ENCODE measurements around the gene PTPRG.

Gene PTPRG

DNA sequence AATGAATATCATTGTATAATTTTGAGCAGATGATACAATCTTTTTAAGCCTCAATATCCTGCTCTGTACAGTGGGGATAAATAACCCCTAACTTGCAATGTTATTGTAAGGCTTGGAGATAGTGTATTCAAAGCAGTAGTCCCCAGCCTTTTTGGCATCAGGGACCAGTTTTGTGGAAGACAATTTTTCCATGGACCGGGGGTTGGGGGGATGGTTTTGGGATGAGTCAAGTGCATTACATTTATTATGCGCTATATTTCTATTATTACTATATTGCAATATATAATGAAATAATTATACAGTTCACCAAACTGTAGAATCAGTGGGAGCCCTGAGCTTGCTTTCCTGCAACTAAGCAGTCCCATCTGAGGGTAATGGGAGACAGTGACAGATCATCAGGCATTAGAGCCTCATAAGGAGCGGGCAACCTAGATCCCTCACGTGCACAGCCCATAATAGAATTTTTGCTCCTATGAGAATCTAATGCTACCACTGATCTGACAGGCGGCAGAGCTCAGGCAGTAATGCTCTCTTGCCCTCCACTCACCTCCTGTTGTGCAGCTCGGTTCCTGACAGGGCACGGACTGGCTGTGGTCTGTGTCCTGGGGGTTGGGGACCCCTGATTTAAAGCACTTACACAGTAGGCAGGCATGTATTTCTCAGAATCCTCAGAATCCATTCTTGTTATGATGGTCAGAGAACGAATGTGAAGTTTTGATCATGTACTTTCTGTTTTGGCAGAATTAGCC lies 102.2 kb downstream of the PTPRG start:
- DNase-seq = no peak

DNA sequence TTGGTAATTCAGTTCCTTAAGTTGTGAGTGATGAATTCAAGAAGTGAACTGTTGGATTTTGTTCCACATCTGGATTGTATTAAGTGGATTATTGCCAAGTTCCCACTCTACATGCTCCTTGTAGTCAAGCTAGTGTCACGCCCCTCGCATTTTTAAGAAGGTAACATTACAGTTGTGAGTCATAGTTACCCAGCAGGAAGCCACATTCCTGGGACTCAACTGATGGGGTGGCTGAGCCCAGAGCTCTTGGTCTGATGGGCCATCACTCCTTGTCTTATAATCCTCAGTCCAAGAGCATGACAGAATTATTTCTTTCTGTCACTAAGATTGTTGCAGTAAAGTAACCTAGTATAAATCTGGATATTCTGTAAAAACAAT lies 102.7 kb downstream of the PTPRG start:
- DNase-seq = no peak

DNA sequence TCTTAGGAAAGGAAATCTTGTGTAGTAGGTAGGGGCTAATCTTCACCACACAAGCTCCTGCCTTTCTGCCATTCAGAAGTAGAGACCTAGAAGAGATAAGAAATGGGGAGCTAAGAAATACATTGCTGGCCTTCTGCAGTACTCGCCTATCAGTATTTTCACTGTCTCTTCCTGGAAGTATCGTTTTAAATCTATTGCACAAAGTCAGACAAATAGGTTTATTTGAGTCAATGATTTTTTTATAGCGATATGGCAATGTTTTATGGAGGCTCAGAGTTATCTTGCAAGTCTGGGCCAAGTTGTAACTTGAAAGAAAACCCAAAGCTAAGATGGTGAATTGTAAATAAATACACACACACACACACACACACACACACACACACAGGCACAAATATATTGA lies 103.8 kb downstream of the PTPRG start:
- DNase-seq = no peak

- DNase-seq = no peak
Observed at GRCh38 chr3:61665987-61666386, 104.6 kb downstream of the PTPRG start.

GRCh38 chr3:61666615-61667330 lies 105.4 kb downstream of the PTPRG start:
- no peak for DNase-seq

DNA sequence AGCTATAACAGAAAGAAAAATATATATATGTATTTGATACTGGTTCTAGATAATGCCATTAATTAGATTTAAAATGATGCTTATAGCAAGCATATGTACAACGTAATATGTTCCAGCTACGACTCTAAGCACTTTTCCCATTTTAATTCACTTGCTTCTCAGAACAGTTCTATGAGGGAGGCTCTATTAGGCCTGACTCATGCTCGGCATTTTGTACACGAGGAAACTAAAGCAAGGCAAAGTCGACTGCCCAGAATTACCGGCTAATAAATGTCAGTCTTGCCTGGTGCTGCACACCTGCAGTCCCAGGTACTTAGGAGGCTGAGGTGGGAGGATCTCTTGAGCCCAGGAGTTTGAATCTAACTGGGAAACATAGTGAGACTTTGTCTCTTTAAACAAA lies 106.0 kb downstream of the PTPRG start:
- no peak for DNase-seq

- no peak for DNase-seq
Observed at GRCh38 chr3:61667814-61668213, 106.4 kb downstream of the PTPRG start.

DNA sequence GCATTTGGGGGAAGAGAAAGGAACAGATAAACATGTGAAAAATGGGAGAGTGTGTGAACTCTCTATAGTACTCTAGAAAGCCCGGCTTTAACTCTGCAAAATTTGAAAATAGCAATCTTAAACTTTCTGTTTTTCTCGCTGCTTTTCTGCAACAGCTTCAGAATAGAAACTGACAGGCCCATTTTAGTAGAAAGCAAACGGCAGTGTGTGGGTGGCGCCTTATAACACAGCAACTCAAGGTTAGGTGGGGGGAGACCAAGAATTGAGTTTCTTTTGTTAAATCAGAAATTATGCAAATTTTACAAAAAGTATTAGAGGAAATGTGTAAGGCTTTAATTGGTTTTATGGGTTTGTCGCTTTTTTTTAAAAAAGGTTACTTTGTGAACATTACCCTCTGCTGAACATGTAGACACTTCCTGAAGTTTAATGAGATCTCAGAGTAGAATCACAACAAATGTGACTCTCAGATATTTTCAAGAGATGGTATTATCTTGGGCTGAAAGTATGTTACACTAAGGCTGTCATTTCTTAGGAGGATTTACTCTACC lies 107.0 kb downstream of the PTPRG start:
- DNase-seq = no peak

GRCh38 chr3:61669203-61669602 lies 107.8 kb downstream of the PTPRG start:
- no peak for DNase-seq

DNA sequence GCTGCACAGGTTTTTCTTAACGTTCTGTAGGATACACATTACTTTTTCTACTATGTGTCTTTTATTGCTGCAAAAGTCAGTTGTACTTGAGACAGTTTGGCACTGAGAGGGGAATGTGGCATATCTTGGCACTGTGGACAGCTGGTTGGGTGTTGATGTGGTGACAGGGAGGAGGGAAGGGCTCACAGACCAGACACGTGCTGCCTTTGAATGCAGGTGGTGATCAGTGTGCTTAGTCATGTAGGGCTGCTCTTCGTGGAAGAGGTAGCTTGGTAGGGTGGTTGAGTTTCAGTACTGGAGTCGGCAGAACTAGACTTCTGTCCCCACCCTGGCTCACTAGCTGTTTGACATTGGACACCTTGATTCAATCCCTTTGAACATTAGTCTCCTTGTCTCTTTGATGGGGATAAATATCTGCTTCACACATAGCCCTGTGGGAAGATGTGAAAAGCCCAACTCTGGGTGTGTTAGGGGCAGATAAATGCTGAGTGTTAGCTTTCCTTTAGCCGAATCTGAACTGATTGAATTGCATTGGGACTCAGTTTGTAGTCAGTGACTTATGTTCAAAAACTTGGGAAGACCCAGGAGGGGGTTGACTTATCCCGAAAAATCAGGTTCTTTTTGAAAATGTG lies 108.4 kb downstream of the PTPRG start:
- no peak for DNase-seq

- DNase-seq = no peak
Observed at GRCh38 chr3:61673651-61674050, 112.3 kb downstream of the PTPRG start.

- DNase-seq = no peak
Observed at GRCh38 chr3:61674596-61674995, 113.2 kb downstream of the PTPRG start.

GRCh38 chr3:61679026-61679425 lies 117.7 kb downstream of the PTPRG start:
- DNase-seq = no peak

DNA sequence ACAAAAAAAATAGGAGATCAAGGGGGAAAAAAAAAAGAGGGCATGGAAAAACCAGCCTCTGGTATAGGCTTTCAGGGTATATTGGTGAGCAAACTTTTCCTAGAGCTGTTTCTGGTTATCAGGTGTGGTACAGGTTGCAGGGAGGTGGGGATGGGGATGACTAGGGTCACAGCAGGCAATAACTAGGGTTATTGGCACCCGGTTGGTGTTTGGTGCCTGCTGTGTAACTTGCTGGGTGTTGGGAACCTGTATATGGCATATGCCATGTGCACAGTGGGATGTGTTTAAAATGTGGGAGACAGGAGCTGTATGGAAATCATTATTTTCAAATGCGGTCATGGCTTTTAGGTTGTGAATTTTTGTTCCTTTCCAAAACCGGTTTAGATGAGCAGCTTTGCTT lies 119.2 kb downstream of the PTPRG start:
- no peak for DNase-seq

DNA sequence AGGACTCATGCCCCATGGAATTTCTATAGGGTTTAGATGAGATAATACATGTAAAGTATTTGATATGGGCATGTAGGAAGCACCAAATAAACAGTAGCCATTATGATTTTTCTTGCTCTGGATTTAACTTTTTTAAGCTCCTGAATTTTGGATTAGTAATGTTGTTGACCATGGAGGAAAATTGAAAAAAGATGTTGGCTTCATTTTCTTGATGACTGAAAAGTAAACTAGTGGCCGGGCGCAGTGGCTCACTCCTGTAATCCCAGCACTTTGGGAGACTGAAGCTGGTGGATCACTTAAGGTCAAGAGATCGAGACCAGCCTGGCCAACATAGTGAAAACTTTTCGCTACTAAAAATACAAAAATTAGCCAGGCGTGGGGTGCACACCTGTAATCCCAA lies 120.3 kb downstream of the PTPRG start:
- no peak for DNase-seq

DNA sequence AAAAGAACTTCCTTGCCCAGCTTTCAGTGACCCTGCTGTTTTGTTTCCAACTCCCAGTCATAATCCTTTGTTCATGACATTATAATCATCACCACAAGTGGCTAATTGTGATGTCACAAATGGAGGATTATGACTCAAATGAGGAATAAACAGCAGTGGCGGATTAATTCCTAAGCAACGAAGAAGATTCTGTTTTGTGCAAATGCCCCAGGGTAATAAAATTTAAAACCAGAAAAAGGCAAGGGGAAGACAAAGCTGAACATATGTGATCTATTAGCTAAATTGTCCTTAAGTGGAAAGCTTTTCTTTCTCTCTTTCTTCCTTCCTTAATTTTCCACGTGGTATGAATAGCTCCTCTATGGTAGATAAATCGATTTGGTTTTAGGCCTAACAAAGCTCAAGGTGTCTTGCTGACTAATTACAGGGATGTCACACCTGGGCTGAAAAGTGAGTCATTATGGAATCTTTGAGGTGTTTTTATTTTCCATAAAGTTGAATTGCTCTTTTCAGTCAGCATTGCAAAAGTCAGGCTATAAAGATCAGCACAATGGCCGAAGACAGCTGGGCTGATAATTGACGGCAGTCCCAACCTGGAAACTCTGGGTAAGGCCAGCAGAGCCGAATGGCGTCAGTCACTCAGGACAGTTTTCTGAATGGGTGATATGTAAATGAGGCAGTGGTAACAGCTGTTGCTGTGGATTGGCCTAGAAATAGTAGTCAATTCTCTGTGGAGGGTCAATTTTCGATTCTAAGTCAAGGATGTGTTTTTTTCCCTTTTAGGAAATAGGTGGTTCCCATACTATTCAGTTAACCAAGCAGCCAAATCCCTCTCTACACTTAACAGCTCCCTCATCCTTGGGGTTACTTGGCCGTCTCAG lies 121.5 kb downstream of the PTPRG start:
- no peak for DNase-seq

GRCh38 chr3:61683549-61684236 lies 122.3 kb downstream of the PTPRG start:
- DNase-seq = no peak

DNA sequence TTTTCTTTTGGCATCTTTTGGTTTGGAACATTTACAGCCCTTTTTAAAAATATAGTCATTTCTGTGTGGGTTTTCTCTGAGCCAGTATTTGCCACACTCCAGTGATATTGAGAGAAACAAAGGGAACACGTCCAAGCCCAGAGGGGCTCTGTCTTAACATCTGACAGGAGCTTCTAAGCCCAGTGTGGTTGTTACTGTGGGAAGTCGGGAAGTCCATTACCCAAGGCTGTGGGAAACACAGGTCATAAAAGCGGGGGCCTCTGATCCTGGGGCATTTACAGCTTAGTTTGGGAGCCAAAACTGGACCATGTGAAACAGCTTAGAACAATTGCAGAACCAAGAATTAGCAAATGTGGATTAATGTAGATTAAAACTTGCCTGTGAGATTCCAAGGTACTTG lies 123.0 kb downstream of the PTPRG start:
- no peak for DNase-seq

DNA sequence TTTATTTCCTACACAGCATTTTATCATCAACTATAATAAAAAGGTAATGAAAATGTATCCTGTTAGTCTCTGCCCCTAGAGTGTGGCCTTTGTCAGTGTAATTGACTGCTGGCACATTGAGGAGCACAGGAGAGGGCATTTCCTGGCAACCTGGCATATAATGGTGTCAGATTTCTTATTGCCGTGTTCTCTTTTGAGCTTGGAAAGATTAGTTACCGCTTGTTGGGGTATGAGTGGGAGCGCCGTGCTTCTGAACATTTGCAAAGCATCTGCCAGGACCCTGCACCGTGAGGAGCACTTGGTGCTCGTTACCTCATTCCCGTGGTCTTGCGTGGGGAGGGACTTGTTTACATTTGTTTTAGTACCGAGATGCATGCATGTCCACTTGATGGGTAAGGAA lies 124.4 kb downstream of the PTPRG start:
- DNase-seq = no peak

DNA sequence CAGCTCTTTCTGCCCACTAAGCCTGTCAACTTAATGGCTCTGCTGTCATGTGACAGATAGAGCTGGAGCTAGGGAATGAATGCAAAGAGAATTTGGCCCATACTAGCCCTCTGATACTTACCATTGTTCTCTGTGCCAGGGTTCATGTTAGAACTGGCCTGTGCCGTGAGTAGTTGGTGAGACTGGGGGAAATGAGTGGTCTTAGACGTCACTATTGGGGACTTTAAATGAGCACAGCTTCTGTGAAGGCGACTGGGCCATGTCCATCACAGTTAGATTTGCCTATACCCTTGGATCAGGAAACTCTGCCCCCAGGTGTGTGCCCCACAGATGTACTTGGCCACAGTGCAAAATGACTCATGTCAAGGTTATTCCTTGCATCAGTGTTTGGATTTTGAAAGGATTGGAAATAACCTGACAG lies 124.9 kb downstream of the PTPRG start:
- no peak for DNase-seq

DNA sequence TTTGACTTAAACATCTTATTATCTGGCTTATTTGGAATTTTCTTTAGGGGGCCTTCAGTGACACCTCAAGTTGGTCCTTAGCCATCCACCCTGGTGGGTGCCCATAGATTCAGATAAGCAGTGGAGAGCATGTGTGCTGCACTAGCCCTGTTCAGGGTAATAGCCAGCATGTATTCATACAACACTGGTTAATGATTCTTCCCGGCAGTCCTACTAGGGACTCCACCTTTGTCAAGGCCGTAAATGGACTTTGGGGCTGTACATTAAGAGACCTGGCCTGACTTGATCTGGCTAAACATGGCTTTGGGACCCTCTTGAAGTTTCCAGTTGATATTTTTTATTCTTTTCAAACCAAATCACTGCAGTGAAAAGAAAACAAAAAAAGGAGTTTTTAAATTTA lies 125.8 kb downstream of the PTPRG start:
- no peak for DNase-seq

DNA sequence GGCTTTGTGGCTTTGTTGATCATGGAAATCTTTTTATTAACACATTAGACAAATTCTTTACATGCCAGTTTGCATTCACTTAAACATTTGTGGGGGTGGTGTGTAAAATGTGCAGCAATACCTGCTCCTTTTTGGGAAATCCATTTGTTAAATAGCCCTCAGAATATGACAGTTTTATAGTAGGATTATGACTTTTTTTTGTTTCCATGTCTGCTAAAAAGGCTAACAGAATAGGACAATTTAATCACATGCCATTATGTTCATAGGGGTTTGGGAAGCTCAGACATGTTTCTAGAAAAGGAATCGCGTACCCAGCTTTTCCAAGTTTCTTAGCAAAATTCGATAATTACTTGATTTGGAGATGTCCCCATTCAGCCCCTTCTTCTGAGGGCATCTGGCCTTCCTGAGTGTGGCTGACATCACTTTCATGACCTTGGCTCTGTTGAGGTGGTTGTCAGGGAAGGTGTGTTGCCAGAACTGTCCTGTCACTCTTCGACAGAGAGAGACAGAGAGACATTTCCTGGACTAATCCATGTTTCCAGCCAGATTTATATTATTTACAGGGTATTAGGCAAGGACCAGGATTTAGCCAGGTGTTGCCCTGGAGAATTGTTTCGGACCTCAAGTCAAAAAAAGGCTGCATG lies 126.4 kb downstream of the PTPRG start:
- no peak for DNase-seq
